Stimulated activated CD4-positive, alpha-beta T cell treated with anti-CD3 and anti-CD28 coated beads, Interleukin-12 subunit alpha, Interleukin-12 subunit beta, amount 100 ng/mL, for 4 hours (primary cell): ENCODE results near the gene INPP5D.

Experiments used
- DNase-seq: peaks from one replicate; pipeline ENCODE4 v3.0.0-alpha.2; 2020

Gene INPP5D

DNA sequence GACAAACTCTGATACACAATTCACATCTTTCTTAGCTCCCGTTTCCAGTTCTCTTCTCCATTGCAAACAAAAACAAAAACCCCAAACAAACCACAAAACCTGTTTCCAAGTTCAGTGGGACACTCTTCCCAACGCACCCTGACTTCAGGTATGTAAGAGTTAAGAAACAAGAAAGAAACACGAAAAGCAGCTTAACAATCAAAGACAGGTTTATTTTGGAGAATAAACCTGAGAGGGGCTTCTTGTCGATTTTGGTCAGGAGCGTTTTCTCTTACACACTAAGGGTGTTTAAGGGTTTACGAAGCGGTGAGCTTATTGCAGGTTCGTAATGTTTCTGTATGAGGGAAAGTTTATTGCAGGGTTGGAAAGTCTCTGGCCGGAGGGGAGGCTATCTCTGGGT, 190.4 kb downstream of the INPP5D start:
- no peak for DNase-seq

DNA sequence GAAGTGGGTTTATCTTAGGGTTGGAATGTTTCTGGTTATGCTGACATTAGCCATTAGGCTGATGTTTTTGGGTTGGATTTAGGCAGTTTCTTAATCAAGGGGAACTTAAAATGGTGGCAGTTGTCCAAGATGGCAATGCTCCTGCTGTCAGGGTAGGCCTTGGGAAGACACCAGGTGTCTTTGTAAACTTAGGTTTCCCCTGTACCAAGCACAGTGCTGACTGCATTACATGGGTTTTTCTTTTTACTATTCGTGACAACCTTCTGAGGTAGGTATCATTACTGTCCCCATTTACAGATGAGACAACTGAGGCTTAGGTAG, 190.8 kb downstream of the INPP5D start:
- no peak for DNase-seq

DNA sequence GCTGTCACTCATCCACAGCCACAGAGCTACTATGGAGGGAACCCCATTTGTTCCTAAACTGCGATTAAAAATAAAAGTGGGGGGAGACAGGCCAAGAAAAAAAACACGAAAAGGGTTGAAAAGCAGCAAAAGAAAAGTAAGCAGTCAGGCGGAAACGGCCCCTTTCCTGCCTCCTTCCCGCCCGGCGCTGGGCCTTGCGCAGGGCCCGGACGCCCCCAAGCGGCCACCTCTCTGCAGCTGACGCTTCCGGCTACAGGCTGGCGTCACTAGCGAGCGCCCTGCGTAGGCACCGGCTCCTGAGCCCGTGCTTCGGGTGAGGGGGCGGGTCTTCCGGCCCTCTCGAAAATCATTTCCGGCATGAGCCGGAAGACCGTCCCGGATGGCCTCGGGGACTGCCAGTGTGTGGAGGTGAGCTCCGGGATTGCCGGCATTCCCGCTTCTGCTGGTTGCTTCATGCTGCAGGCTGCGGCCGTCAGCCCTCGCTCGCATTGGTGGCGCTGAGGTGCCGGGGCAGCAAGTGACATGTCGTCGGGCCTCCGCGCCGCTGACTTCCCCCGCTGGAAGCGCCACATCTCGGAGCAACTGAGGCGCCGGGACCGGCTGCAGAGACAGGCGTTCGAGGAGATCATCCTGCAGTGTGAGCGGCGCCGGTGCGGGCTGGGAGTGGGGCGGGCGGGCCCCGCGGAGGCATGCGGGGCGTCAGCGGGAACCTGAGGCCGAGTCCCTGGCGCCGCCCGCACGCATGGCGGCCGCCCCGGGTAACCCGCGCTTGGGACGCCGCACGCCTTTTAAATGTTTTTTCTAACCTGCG, 191.4 kb downstream of the INPP5D start, which contains the start of gene ATG16L1:
Gene ATG16L1 (plus strand): TSS at position 368 of the 811 bp plus-strand sequence. CDS start 155 bp downstream, at position 523.
- DNase-seq = peak; percentile 93

DNA sequence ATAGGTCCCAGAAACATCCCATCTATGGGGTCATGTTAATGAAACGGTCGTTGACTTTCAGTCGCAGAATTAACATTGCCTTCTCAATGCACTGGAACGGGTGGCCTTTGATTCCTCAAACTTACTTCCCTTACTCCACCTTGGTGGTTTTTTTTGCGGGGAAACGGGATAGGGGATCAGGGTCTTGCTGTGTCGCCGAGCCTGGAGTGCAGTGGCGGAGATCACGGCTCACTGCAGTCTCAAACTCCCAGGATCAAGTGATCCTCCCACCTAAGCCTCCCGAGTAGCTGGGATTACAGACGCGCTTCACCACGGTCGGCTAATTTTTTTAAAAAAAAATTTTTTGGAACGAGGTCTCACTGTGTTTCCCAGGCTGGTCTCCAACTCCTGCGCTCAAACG, 192.1 kb downstream of the INPP5D start:
- no peak for DNase-seq

DNA sequence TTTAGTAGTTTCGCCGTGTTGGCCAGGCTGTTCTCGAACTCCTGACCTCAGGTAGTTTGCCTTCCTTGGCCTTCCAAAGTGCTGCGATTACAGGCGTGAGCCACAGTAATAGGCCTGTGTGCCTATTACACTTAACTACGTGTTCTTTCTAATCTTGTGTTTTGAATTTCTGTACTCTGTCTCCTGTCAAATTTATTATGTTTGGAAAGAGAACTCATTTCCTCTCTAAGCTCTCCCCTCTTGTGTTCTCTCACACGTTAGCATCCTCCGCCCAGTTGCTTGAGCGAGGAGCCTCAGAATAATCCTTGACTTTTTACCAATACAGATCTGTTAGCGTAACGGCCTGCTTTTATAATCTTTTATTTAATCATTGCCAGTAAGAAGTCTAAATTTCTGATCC, 195.0 kb downstream of the INPP5D start:
- DNase-seq = no peak

DNA sequence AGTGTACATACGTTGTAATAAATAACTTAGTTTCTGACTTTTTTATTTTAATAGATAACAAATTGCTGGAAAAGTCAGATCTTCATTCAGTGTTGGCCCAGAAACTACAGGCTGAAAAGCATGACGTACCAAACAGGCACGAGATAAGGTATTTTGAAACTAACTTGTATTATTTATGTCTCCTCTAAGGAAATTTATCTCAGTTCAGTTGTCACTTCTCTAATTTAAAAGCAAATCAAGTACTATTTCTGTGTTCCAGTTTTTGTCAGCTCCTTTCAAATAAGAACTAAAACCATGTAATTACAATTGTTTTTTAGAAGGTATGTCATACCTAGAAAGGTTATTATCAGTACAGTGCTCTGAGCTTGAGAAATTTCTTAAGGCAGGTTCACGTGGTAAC, 195.9 kb downstream of the INPP5D start:
- DNase-seq = no peak
